HCEC 1CT (cell line): ENCODE measurements around the gene FBXO47.

Experiments used
- DNase-seq: peaks from one replicate; pipeline ENCODE4 v3.0.0-alpha.2; 2017

The FBXO47 gene

GRCh38 chr17:38899421-38899820 lies 67.8 kb downstream of the FBXO47 start:
- DNase-seq, result no peak

GRCh38 chr17:38898812-38899348 lies 68.3 kb downstream of the FBXO47 start:
- DNase-seq, result no peak

GRCh38 chr17:38898291-38898679 lies 68.9 kb downstream of the FBXO47 start:
- DNase-seq, result no peak

- no peak for DNase-seq
Measured at GRCh38 chr17:38897671-38898290, 69.4 kb downstream of the FBXO47 start.

- no peak for DNase-seq
Measured at GRCh38 chr17:38897176-38897575, 70.0 kb downstream of the FBXO47 start.

GRCh38 chr17:38896346-38896954 lies 70.8 kb downstream of the FBXO47 start:
- no peak for DNase-seq

- DNase-seq, result no peak
Measured at GRCh38 chr17:38894276-38894675, 72.9 kb downstream of the FBXO47 start.

- DNase-seq, result no peak
Measured at GRCh38 chr17:38893607-38894006, 73.6 kb downstream of the FBXO47 start.

- DNase-seq, result no peak
Measured at GRCh38 chr17:38893113-38893512, 74.1 kb downstream of the FBXO47 start.

- no peak for DNase-seq
Measured at GRCh38 chr17:38892620-38893019, 74.6 kb downstream of the FBXO47 start.

- no peak for DNase-seq
Measured at GRCh38 chr17:38892083-38892482, 75.1 kb downstream of the FBXO47 start.

- DNase-seq, result no peak
Measured at GRCh38 chr17:38891441-38891840, 75.8 kb downstream of the FBXO47 start.

GRCh38 chr17:38890410-38890746 lies 76.8 kb downstream of the FBXO47 start:
- DNase-seq, result no peak

GRCh38 chr17:38889745-38890409 lies 77.3 kb downstream of the FBXO47 start:
- no peak for DNase-seq

- no peak for DNase-seq
Measured at GRCh38 chr17:38888842-38889241, 78.4 kb downstream of the FBXO47 start.

GRCh38 chr17:38886643-38887010 lies 80.6 kb downstream of the FBXO47 start:
- DNase-seq, result no peak
